Subcutaneous adipose tissue (tissue), 4 donors: ENCODE data around the gene NRGN. TPM values are rescaled to one million over a fixed set of nuclear protein-coding genes. Genes with fewer than 3 reads are reported as not detected.

Experiments
- CTCF ChIP-seq: fragments of 450-650 bp; IDR thresholded peaks from one replicate; pipeline ENCODE4 v1.5.1; 2016; ENCODE audit warnings: low read depth, mild to moderate bottlenecking, control low read depth, antibody characterized with exemption, moderate library complexity
- total RNA-seq, 4 donors: library from RNA; depleted of rRNA; stranded (reverse); fragments of >200 nt; gene quantifications; one replicate each; pipeline ENCODE4 v1.1.0, GENCODE V29; 2016

The NRGN gene
- total RNA-seq, result 1 to 10 TPM in 3 of 4 donors, not detected in 1; 1.3 to 2.0 (median 2.0) TPM

GRCh38 chr11:124739479-124740276 is at the start of gene NRGN:
TSS of gene NRGN (plus strand) at chr11:124739942. CDS start at chr11:124740085, 143 bp downstream.
- no peak for TF ChIP-seq CTCF

- TF ChIP-seq CTCF, result no peak
Measured at GRCh38 chr11:124693142-124693541, 46.6 kb upstream of the NRGN start.

- TF ChIP-seq CTCF, result no peak
Measured at GRCh38 chr11:124699547-124699946, 40.2 kb upstream of the NRGN start.

GRCh38 chr11:124700028-124700427 is 39.7 kb upstream of the NRGN start:
- TF ChIP-seq CTCF, result no peak

- no peak for TF ChIP-seq CTCF
Measured at GRCh38 chr11:124707829-124708228, 31.9 kb upstream of the NRGN start.

GRCh38 chr11:124712392-124712791 is 27.4 kb upstream of the NRGN start:
- no peak for TF ChIP-seq CTCF

GRCh38 chr11:124716591-124716990 is 23.2 kb upstream of the NRGN start:
- TF ChIP-seq CTCF, result no peak
